B cell (primary cell): Measurements from ENCODE around the gene WIPF1. TPM values are rescaled to one million over a fixed set of nuclear protein-coding genes. Genes with fewer than 3 reads are reported as not detected.

Source experiments
- ATAC-seq: fragments of 200-7000 bp; cut with Tn5 transposase; one replicate; pipeline ENCODE4 v1.10.0; 2021; ENCODE audit warnings: low read depth, mild to moderate bottlenecking, moderate number of reproducible peaks, moderate library complexity
- CTCF ChIA-PET: fragments of 350-600 bp; sonication (Branson Sonifier 250); formaldehyde crosslinking; loops from one replicate; lab custom pipeline; 2021; ENCODE audit warnings: antibody characterized with exemption, inconsistent platforms; lab: Charles Lee
- POLR2A ChIA-PET: fragments of 350-600 bp; sonication (Branson Sonifier 250); formaldehyde crosslinking; loops from one replicate; lab custom pipeline; 2021; ENCODE audit warnings: antibody characterized with exemption; lab: Charles Lee
- DNase-seq: peaks from one replicate; pipeline ENCODE4 v3.0.0; 2013
- H2AFZ ChIP-seq: 2 replicates; pipeline ENCODE4 v1.6.1; 2012; ENCODE audit warnings: mild to moderate bottlenecking, low read depth, low read length; ENCODE audit not compliant: insufficient read depth, poor library complexity, severe bottlenecking
- H3K27ac ChIP-seq, 2 donors: 1 replicate in 1 of 2; 2 replicates in 1 of 2; pipeline ENCODE4 v1.5.1; 2012 to 2013; ENCODE audit warnings: low read length in 2 of 2, mild to moderate bottlenecking in 2 of 2, moderate library complexity in 1 of 2
- H3K27me3 ChIP-seq, 4 experiments: fragments of 200-600 bp in 1 of 4; sonication (generic) in 1 of 4; replicated peaks in 1 of 4; 1 replicate in 2 of 4; 2 replicates in 2 of 4; pipeline versions ENCODE4 v1.6.1 to v1.7.0; 2013 to 2016; ENCODE audit warnings: low read length in 3 of 4, mild to moderate bottlenecking in 2 of 4, mixed read lengths in 1 of 4, moderate library complexity in 1 of 4; ENCODE audit not compliant: insufficient read depth in 4 of 4, control insufficient read depth in 3 of 4; ENCODE audit errors: control extremely low read depth in 1 of 4
- H3K36me3 ChIP-seq, 2 experiments: replicated peaks in 1 of 2; 1 replicate in 1 of 2; 2 replicates in 1 of 2; pipeline versions ENCODE4 v1.6.1 to v1.7.1; 2013; ENCODE audit warnings: low read length in 1 of 2; ENCODE audit not compliant: insufficient read depth in 2 of 2, control insufficient read depth in 1 of 2; ENCODE audit errors: control extremely low read depth in 1 of 2, extremely low read depth in 1 of 2
- H3K4me1 ChIP-seq, 2 donors: fragments of 200-600 bp in 1 of 2; sonication (generic) in 1 of 2; 1 replicate in 1 of 2; 2 replicates in 1 of 2; pipeline versions ENCODE4 v1.5.1 to v1.6.1; 2013 to 2017; ENCODE audit warnings: low read length in 2 of 2; ENCODE audit not compliant: control insufficient read depth in 2 of 2, insufficient read depth in 2 of 2
- H3K4me2 ChIP-seq: replicated peaks from 2 replicates; pipeline ENCODE3; 2012; ENCODE audit warnings: mild to moderate bottlenecking, low read depth, low read length; ENCODE audit not compliant: poor library complexity, severe bottlenecking
- H3K4me3 ChIP-seq, 5 experiments: fragments of 200-600 bp in 1 of 5; sonication (generic) in 1 of 5; 1 replicate in 3 of 5; 2 replicates in 2 of 5; pipeline versions ENCODE4 v1.5.1 to v1.7.0; 2011 to 2016; ENCODE audit warnings: low read length in 4 of 5, mild to moderate bottlenecking in 4 of 5, low read depth in 2 of 5, control low read depth in 1 of 5, moderate library complexity in 1 of 5; ENCODE audit not compliant: insufficient read depth in 1 of 5; ENCODE audit errors: control extremely low read depth in 1 of 5, extremely low read depth in 1 of 5
- H3K79me2 ChIP-seq: fragments of 200-600 bp; sonication (generic); one replicate; pipeline ENCODE4 v1.6.0; 2016; ENCODE audit warnings: low read length; ENCODE audit not compliant: control insufficient read depth, insufficient read depth
- H3K9ac ChIP-seq: fragments of 200-600 bp; sonication (generic); 2 replicates; pipeline ENCODE4 v1.6.1; 2017; ENCODE audit warnings: mild to moderate bottlenecking, low read length, moderate library complexity
- H3K9me3 ChIP-seq, 3 donors: one replicate each; pipeline versions ENCODE4 v1.6.1 to v1.7.1; 2013; ENCODE audit warnings: low read length in 2 of 3; ENCODE audit not compliant: control insufficient read depth in 2 of 3, insufficient read depth in 1 of 3; ENCODE audit errors: control extremely low read depth in 1 of 3
- H4K20me1 ChIP-seq: 2 replicates; pipeline ENCODE4 v1.6.0; 2012; ENCODE audit warnings: mild to moderate bottlenecking, low read length; ENCODE audit not compliant: insufficient read depth, control insufficient read depth, poor library complexity, severe bottlenecking
- H3K27ac Mint-ChIP-seq: one replicate; pipeline ENCODE4 v1.8.0; 2021; ENCODE audit warnings: mixed read lengths
- H3K27me3 Mint-ChIP-seq: one replicate; pipeline ENCODE4 v1.8.0; 2021; ENCODE audit warnings: mixed read lengths
- H3K4me1 Mint-ChIP-seq: one replicate; pipeline ENCODE4 v1.8.0; 2021; ENCODE audit warnings: mixed read lengths
- H3K4me3 Mint-ChIP-seq: one replicate; pipeline ENCODE4 v1.8.0; 2021; ENCODE audit warnings: mixed read lengths
- H3K9me3 Mint-ChIP-seq: one replicate; pipeline ENCODE4 v1.8.0; 2022; ENCODE audit warnings: mixed read lengths; ENCODE audit not compliant: insufficient read depth
- CTCF ChIP-seq: fragments of 200-600 bp; IDR thresholded peaks from one replicate; pipeline ENCODE4 v1.8.0; 2022; ENCODE audit warnings: antibody characterized with exemption, mild to moderate bottlenecking
- EZH2 ChIP-seq: IDR thresholded peaks from 2 replicates; pipeline ENCODE4 v1.6.1; 2012; ENCODE audit warnings: borderline replicate concordance, low read depth, mild to moderate bottlenecking, moderate library complexity, low read length; ENCODE audit not compliant: insufficient read depth, poor library complexity, severe bottlenecking
- WGBS: methylation state at CpG from one replicate; pipeline ENCODE4 v1.1.5; 2013; ENCODE audit warnings: missing lambda C conversion rate; ENCODE audit not compliant: insufficient coverage; 5-methylcytosine and 5-hydroxymethylcytosine counted together
- intact Hi-C: fragments of 100-400 bp; cut with micrococcal nuclease; formaldehyde crosslinking; loops from one replicate; pipeline ENCODE4 v1.10.0; 2022
- polyA plus RNA-seq: library from polyadenylated mRNA; depleted of rRNA; stranded (reverse); fragments of >200 nt; gene quantifications from 2 replicates; pipeline ENCODE4 v1.2.3, GENCODE V29; 2012
- total RNA-seq, 2 donors: library from RNA; stranded (reverse); fragments of 120-200 nt in 1 of 2; gene quantifications; 1 replicate in 1 of 2; 2 replicates in 1 of 2; pipeline versions ENCODE4 v1.2.3 to v1.2.4, GENCODE V29; 2013 to 2022

The WIPF1 gene
- total and polyA plus RNA-seq, 2 donors (not counting 1 experiment from before 2014, with no cell fraction given): 137 to 390 TPM

- peak overlapping the region in 1 of 5 experiments; percentile 31 for H3K4me3 ChIP-seq
- H3K27me3 Mint-ChIP-seq: no peaks in the 10 kb centered on the region
- no peaks in the 10 kb centered on the region for H3K27me3 ChIP-seq
- ATAC-seq (no peak), DNase-seq (no peak)
- peak overlapping the region; percentile 54 for H3K4me3 Mint-ChIP-seq
- peak overlapping the region; percentile 60 for H3K4me2 ChIP-seq
- intact Hi-C loops: loop anchor here (10.0 kb wide), 1 partner anchor 626 kb away; the partner anchor contains the start of gene SP3
- peaks cover 100% of the 10 kb centered on the region for H3K79me2 ChIP-seq
- H3K9ac ChIP-seq: peak overlapping the region; percentile 41
- POLR2A ChIA-PET: interaction anchor here (0.6 to 1.2 kb wide), 4 partner anchors 9 to 69 kb away, joined by 3 to 7 read pairs (median 4); no protein-coding TSS in a partner anchor
- H4K20me1 ChIP-seq: peaks cover 31% of the 10 kb centered on the region
- CTCF ChIA-PET: interaction anchor here (0.7 to 24.3 kb wide), 8 partner anchors 11 to 128 kb away, joined by 3 to 384 read pairs (median 4); no protein-coding TSS in a partner anchor
- TF ChIP-seq EZH2: no peak
- no peak for TF ChIP-seq CTCF
- H2AFZ ChIP-seq: no peak overlapping the region
- H3K4me1 ChIP-seq: peaks cover 72 to 82% of the 10 kb centered on the region in 2 donors
- H3K9me3 ChIP-seq: no peaks in the 10 kb centered on the region
- peak overlapping the region; percentile 93 to 98 for H3K27ac ChIP-seq
- H3K4me1 Mint-ChIP-seq: peaks cover 75% of the 10 kb centered on the region
- no peaks in the 10 kb centered on the region for H3K9me3 Mint-ChIP-seq
- peaks cover 0 to 60% of the 10 kb centered on the region in 2 experiments for H3K36me3 ChIP-seq
- WGBS: 100% methylated on average over 1 of the region's 5 CpGs
- H3K27ac Mint-ChIP-seq: peak overlapping the region; percentile 90
Measured at GRCh38 chr2:174590928-174591648, 6.5 kb downstream of the WIPF1 start.

DNA sequence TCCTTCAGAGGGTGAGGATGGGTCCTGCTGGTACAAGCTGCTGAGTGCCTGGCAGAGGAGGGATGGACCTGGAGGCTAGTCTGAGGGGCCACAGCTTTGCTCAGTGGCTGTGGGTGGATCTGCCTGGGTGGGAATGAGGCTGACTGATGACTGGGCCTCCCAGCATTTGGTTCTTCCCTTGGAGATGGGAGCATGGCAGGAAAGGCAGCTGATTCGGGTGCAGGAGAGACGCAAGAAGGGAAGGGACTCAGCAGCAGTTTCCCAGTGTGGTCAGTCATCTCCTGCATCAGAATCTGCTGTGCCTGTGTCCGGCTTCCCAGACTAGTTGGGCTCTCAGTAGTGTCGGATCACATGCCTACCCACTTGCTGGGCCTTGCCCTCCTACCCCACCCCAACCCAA, 7.3 kb downstream of the WIPF1 start:
- peak overlapping the region; percentile 84 for H3K27ac Mint-ChIP-seq
- peaks cover 100% of the 10 kb centered on the region for H3K79me2 ChIP-seq
- H3K27ac ChIP-seq: peak overlapping the region; percentile 93 to 98

More for the DNA sequence above, 7.3 kb downstream of the WIPF1 start:
- H3K4me3 Mint-ChIP-seq: peak overlapping the region; percentile 56
- Histone ChIP-seq H4K20me1 (peaks cover 38% of the 10 kb centered on the region), H3K36me3 (peaks cover 0 to 68% of the 10 kb centered on the region in 2 experiments), H3K4me1 (peaks cover 72 to 87% of the 10 kb centered on the region in 2 donors), H3K4me2 (peak overlapping the region; percentile 60), H2AFZ (no peak overlapping the region), H3K9ac (no peak overlapping the region), H3K4me3 (no peak overlapping the region), H3K27me3 (no peaks in the 10 kb centered on the region), H3K9me3 (no peaks in the 10 kb centered on the region)
- no peaks in the 10 kb centered on the region for H3K9me3 Mint-ChIP-seq
- DNase-seq (no peak), ATAC-seq (no peak)
- POLR2A ChIA-PET: interaction anchor here (1.2 kb wide), 1 partner anchor 10 kb away, joined by 7 read pairs; no protein-coding TSS in a partner anchor
- H3K27me3 Mint-ChIP-seq: no peaks in the 10 kb centered on the region
- 100% methylated on average over 4 of the region's 4 CpGs for WGBS
- CTCF ChIA-PET: interaction anchor here (0.7 to 24.3 kb wide), 8 partner anchors 10 to 127 kb away, joined by 3 to 384 read pairs (median 4); no protein-coding TSS in a partner anchor
- H3K4me1 Mint-ChIP-seq: peaks cover 80% of the 10 kb centered on the region
- intact Hi-C loops: loop anchor here (10.0 kb wide), 1 partner anchor 626 kb away; the partner anchor contains the start of gene SP3
- TF ChIP-seq EZH2 (no peak), CTCF (no peak)
